HepG2 (cell line): Measurements from ENCODE around the gene GYS1. TPM values are rescaled to one million over a fixed set of nuclear protein-coding genes. Genes with fewer than 3 reads are reported as not detected.

Experiments used
- ADNP ChIP-seq: sonication (generic); formaldehyde crosslinking; IDR thresholded peaks from 2 replicates; pipeline ENCODE4 v1.4.0; 2020; ENCODE audit warnings: missing genetic modification reagents
- FOXO1 ChIP-seq: sonication (generic); formaldehyde crosslinking; IDR thresholded peaks from 2 replicates; pipeline ENCODE4 v1.4.0; 2020; ENCODE audit warnings: missing genetic modification reagents
- GLI4 ChIP-seq: sonication (generic); formaldehyde crosslinking; IDR thresholded peaks from 2 replicates; pipeline ENCODE4 v1.5.1; 2020; ENCODE audit warnings: missing genetic modification reagents, mild to moderate bottlenecking, moderate library complexity, borderline replicate concordance
- KLF9 ChIP-seq: IDR thresholded peaks from 2 replicates; pipeline ENCODE4 v1.6.1; 2016; ENCODE audit warnings: low read depth
- POLR2G ChIP-seq: fragments of 200-400 bp; formaldehyde crosslinking; IDR thresholded peaks from 2 replicates; pipeline ENCODE4 v1.6.1; 2018; ENCODE audit warnings: mild to moderate bottlenecking, low read depth, low read length, moderate library complexity
- TAF1 ChIP-seq: sonication (generic); formaldehyde crosslinking; IDR thresholded peaks from 2 replicates; pipeline ENCODE4 v1.4.0; 2020; ENCODE audit warnings: missing genetic modification reagents
- ZNF30 ChIP-seq: sonication (generic); formaldehyde crosslinking; IDR thresholded peaks from 2 replicates; pipeline ENCODE4 v1.5.0; 2020; ENCODE audit warnings: mild to moderate bottlenecking, missing genetic modification reagents
- ZNF432 ChIP-seq: sonication (generic); formaldehyde crosslinking; IDR thresholded peaks from 2 replicates; pipeline ENCODE4 v1.5.0; 2020; ENCODE audit warnings: missing genetic modification reagents, mild to moderate bottlenecking, borderline replicate concordance
- ZNF781 ChIP-seq: sonication (generic); formaldehyde crosslinking; IDR thresholded peaks from 2 replicates; pipeline ENCODE4 v1.5.1; 2020; ENCODE audit warnings: borderline replicate concordance, mild to moderate bottlenecking, missing genetic modification reagents; ENCODE audit errors: not compliant biosample characterization
- ZNF83 ChIP-seq: sonication (generic); formaldehyde crosslinking; IDR thresholded peaks from 2 replicates; pipeline ENCODE4 v1.4.0; 2020; ENCODE audit warnings: missing genetic modification reagents, mild to moderate bottlenecking, borderline replicate concordance
- polyA plus RNA-seq, 8 experiments: library from polyadenylated mRNA; depleted of rRNA in 3 of 8; stranded (reverse) in 7 of 8; unstranded in 1 of 8; fragments of >200 nt; fragmentation: Illumina TruSeq in 4 of 8; extraction: Trizol in 4 of 8; gene quantifications; 2 replicates each; pipeline versions ENCODE4 v1.2.1 to v1.2.3, GENCODE V29; 2011 to 2016; ENCODE audit warnings: low read depth in 4 of 8, missing spikeins in 1 of 8, mixed read lengths in 1 of 8; ENCODE audit not compliant: insufficient read depth in 1 of 8
- total RNA-seq, 5 experiments: library from RNA; depleted of rRNA; stranded (reverse); fragments of >200 nt; fragmentation: Illumina TruSeq; extraction: Trizol; gene quantifications; 2 replicates each; pipeline ENCODE4 v1.2.3, GENCODE V29; 2016; ENCODE audit warnings: low read depth in 1 of 5
- TF ChIP-seq, protein P1 (sequence below): sonication (generic); formaldehyde crosslinking; IDR thresholded peaks from 2 replicates; pipeline ENCODE4 v1.5.1; 2020; ENCODE audit warnings: mild to moderate bottlenecking, moderate library complexity, missing genetic modification reagents
- TF ChIP-seq, protein P2 (sequence below): sonication (generic); formaldehyde crosslinking; IDR thresholded peaks from 2 replicates; pipeline ENCODE4 v1.5.1; 2020; ENCODE audit warnings: mild to moderate bottlenecking, missing genetic modification reagents
- TF ChIP-seq, protein P3 (sequence below): sonication (generic); formaldehyde crosslinking; IDR thresholded peaks from 2 replicates; pipeline ENCODE4 v1.8.0; 2022; ENCODE audit warnings: low read depth, missing genetic modification reagents
- TF ChIP-seq, protein P4 (sequence below): sonication (generic); formaldehyde crosslinking; IDR thresholded peaks from 2 replicates; pipeline ENCODE4 v1.9.0; 2021; ENCODE audit warnings: missing genetic modification reagents, mild to moderate bottlenecking, borderline replicate concordance

The GYS1 gene
- total and polyA plus RNA-seq, 2 of the 13 experiments (the other 11 are each of a cell fraction or from before 2014, with no cell fraction given): 18.4 to 42.1 TPM

DNA sequence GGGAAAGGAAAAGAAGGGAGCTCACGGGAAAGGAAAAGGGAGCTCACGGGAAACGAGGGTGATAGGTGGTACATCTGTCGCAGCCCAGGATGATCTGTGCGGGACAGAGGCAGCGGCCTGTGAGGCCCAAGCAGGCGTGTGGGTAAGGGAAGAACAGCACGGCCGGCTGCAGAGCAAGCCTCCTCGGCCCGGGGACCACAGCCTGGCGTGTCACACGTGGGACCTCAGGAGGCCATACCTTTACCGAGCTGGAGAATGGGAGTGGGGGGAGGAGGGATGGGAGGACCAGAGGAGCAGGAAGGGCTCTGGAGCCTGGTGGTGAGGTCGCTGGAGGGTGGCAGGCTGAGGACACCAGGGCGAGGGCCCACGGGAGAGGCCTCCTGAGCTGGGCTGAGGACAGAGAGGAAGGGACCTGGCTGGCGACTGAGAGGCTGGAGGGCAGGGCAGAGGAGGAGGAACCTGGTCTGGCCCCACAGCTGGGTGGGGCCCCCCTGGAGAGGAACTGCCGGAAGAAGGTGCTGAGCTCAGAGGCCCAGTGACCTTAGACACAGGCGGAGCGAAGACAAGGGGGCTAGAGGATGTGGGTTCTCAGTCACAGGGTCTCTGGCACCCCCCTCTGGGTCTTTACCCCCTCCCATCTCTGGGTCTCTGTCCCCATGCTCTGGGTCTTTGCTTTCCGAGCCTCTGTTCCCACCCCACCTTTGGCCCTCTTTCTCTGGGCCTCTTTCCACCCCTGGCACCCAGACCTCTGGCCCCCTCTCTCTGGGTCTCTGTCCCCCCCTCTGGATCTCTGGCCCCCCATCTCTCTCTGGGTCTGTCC lies 30.9 kb downstream of the GYS1 start (continued):
- TF ChIP-seq, protein P1, sequence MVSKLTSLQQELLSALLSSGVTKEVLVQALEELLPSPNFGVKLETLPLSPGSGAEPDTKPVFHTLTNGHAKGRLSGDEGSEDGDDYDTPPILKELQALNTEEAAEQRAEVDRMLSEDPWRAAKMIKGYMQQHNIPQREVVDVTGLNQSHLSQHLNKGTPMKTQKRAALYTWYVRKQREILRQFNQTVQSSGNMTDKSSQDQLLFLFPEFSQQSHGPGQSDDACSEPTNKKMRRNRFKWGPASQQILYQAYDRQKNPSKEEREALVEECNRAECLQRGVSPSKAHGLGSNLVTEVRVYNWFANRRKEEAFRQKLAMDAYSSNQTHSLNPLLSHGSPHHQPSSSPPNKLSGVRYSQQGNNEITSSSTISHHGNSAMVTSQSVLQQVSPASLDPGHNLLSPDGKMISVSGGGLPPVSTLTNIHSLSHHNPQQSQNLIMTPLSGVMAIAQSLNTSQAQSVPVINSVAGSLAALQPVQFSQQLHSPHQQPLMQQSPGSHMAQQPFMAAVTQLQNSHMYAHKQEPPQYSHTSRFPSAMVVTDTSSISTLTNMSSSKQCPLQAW (CRISPR knock-in tag): peak; percentile 79
- TF ChIP-seq GLI4 (CRISPR knock-in tag): peak; percentile 91; the same call in 1 of the 2 replicates
- peak; percentile 93 for TF ChIP-seq ZNF781 (CRISPR knock-in tag)
- TF ChIP-seq ZNF432 (CRISPR knock-in tag): no peak
- TF ChIP-seq ZNF83 (CRISPR knock-in tag): 0 out of 2 replicates have a peak, but pooled peaks have one; percentile 12
- TF ChIP-seq, protein P2, sequence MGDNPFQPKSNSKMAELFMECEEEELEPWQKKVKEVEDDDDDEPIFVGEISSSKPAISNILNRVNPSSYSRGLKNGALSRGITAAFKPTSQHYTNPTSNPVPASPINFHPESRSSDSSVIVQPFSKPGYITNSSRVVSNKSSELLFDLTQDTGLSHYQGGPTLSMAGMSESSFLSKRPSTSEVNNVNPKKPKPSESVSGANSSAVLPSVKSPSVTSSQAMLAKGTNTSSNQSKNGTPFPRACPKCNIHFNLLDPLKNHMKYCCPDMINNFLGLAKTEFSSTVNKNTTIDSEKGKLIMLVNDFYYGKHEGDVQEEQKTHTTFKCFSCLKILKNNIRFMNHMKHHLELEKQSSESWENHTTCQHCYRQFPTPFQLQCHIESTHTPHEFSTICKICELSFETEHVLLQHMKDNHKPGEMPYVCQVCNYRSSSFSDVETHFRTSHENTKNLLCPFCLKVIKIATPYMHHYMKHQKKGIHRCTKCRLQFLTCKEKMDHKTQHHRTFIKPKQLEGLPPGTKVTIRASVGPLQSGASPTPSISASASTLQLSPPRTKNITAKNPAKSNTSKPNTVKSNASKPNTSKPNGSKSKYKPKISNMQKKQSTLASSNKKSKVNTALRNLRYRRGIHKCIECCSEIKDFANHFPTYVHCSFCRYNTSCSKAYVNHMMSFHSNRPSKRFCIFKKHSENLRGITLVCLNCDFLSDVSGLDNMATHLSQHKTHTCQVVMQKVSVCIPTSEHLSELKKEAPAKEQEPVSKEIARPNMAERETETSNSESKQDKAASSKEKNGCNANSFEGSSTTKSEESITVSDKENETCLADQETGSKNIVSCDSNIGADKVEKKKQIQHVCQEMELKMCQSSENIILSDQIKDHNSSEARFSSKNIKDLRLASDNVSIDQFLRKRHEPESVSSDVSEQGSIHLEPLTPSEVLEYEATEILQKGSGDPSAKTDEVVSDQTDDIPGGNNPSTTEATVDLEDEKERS: peak; percentile 93; the same call in 1 of the 2 replicates
- peak; percentile 12; the same call in 1 of the 2 replicates for TF ChIP-seq FOXO1 (CRISPR knock-in tag)
- no peak; the same call in 1 of the 2 replicates for TF ChIP-seq KLF9 (CRISPR knock-in tag)
- TF ChIP-seq, protein P3, sequence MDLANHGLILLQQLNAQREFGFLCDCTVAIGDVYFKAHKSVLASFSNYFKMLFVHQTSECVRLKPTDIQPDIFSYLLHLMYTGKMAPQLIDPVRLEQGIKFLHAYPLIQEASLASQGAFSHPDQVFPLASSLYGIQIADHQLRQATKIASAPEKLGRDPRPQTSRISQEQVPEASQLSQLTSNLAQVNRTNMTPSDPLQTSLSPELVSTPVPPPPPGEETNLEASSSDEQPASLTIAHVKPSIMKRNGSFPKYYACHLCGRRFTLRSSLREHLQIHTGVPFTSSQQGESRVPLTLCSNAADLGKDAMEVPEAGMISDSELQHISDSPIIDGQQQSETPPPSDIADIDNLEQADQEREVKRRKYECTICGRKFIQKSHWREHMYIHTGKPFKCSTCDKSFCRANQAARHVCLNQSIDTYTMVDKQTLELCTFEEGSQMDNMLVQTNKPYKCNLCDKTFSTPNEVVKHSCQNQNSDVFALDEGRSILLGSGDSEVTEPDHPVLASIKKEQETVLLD: peak; percentile 52; the same call in 1 of the 2 replicates
- TF ChIP-seq TAF1: peak; percentile 88
- 0 out of 2 replicates have a peak, but pooled peaks have one; percentile 25 for TF ChIP-seq ZNF30 (CRISPR knock-in tag)
- peak; percentile 13; the same call in 1 of the 2 replicates for TF ChIP-seq ADNP (CRISPR knock-in tag)
- TF ChIP-seq POLR2G: peak; percentile 98
- TF ChIP-seq, protein P4, sequence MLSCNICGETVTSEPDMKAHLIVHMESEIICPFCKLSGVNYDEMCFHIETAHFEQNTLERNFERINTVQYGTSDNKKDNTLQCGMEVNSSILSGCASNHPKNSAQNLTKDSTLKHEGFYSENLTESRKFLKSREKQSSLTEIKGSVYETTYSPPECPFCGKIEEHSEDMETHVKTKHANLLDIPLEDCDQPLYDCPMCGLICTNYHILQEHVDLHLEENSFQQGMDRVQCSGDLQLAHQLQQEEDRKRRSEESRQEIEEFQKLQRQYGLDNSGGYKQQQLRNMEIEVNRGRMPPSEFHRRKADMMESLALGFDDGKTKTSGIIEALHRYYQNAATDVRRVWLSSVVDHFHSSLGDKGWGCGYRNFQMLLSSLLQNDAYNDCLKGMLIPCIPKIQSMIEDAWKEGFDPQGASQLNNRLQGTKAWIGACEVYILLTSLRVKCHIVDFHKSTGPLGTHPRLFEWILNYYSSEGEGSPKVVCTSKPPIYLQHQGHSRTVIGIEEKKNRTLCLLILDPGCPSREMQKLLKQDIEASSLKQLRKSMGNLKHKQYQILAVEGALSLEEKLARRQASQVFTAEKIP (CRISPR knock-in tag): no peak
